HG02884 (cell line): ENCODE results near the gene STARD6.
"Not testable (repeated sequence)": the region's sequence is repeated elsewhere in the genome, so short reads cannot be mapped to it uniquely, and the experiment has no call there.

Source experiments
- ATAC-seq: cut with Tn5 transposase; IDR thresholded peaks from one replicate; pipeline ENCODE4 v1.9.1; 2021; ENCODE audit warnings: mild to moderate bottlenecking, moderate library complexity; ENCODE audit not compliant: unreplicated experiment

STARD6 gene

GRCh38 chr18:54357660-54358494 lies at the start of gene STARD6, which contains the start of gene C18orf54:
STARD6 (minus strand) TSS chr18:54357858; CDS start chr18:54354573, 3,285 bp downstream.
C18orf54 (plus strand) TSS chr18:54357906; CDS start chr18:54360573, 2,667 bp downstream.
- ATAC-seq = peak; percentile 88

GRCh38 chr18:54405290-54405689 lies 47.6 kb upstream of the STARD6 start:
- no peak for ATAC-seq

GRCh38 chr18:54396760-54397159 lies 39.1 kb upstream of the STARD6 start:
- peak; percentile 50 for ATAC-seq

GRCh38 chr18:54393648-54394294 lies 36.1 kb upstream of the STARD6 start:
- no peak for ATAC-seq

- peak; percentile 54 for ATAC-seq
These were observed 34.9 kb upstream of the STARD6 start for GRCh38 chr18:54392543-54393023.

- ATAC-seq = no peak
These were observed 33.2 kb upstream of the STARD6 start for GRCh38 chr18:54390838-54391237.

- no peak for ATAC-seq
These were observed 31.5 kb upstream of the STARD6 start for GRCh38 chr18:54389143-54389505.

GRCh38 chr18:54388203-54389142 lies 30.8 kb upstream of the STARD6 start:
- peak; percentile 88 for ATAC-seq

GRCh38 chr18:54387631-54388030 lies 30.0 kb upstream of the STARD6 start:
- no peak for ATAC-seq

- ATAC-seq = not testable (repeated sequence)
These were observed 29.3 kb upstream of the STARD6 start for GRCh38 chr18:54386800-54387495.

GRCh38 chr18:54386043-54386442 lies 28.4 kb upstream of the STARD6 start:
- ATAC-seq = no peak

GRCh38 chr18:54382733-54383252 lies 25.1 kb upstream of the STARD6 start:
- ATAC-seq = no peak

- no peak for ATAC-seq
These were observed 24.4 kb upstream of the STARD6 start for GRCh38 chr18:54382076-54382475.

GRCh38 chr18:54381640-54382039 lies 24.0 kb upstream of the STARD6 start:
- ATAC-seq = no peak

GRCh38 chr18:54378057-54378456 lies 20.4 kb upstream of the STARD6 start:
- ATAC-seq = no peak

GRCh38 chr18:54360406-54360805 lies 2.7 kb upstream of the STARD6 start:
- no peak for ATAC-seq

GRCh38 chr18:54359233-54359632 lies 1.6 kb upstream of the STARD6 start:
- no peak for ATAC-seq

- no peak for ATAC-seq
These were observed 910 bp upstream of the STARD6 start for GRCh38 chr18:54358495-54359040.

GRCh38 chr18:54357082-54357659 lies 487 bp downstream of the STARD6 start:
- peak; percentile 40 for ATAC-seq
